ENCODE measurements around the gene NDUFAB1. TPM values are rescaled to one million over a fixed set of nuclear protein-coding genes. Genes with fewer than 3 reads are reported as not detected.
"Not testable (repeated sequence)": the region's sequence is repeated elsewhere in the genome, so short reads cannot be mapped to it uniquely, and the experiment has no call there.

NDUFAB1 gene
- total RNA-seq, 1 donor from 2014 or later: 76.0 TPM

GRCh38 chr16:23615805-23616204 lies 19.7 kb upstream of the NDUFAB1 start:
- Mint-ChIP-seq H3K27me3 (ENCODE audit: unreplicated experiment) (no peaks in the 10 kb centered on the region), H3K4me1 (ENCODE audit: low read depth, unreplicated experiment) (no peaks in the 10 kb centered on the region), H3K27ac (ENCODE audit: unreplicated experiment) (no peak overlapping the region), H3K9me3 (ENCODE audit: unreplicated experiment) (no peaks in the 10 kb centered on the region), H3K36me3 (ENCODE audit: unreplicated experiment) (no peaks in the 10 kb centered on the region), H3K4me3 (ENCODE audit: unreplicated experiment) (no peak overlapping the region)
- TF ChIP-seq CTCF (IDR thresholded peaks at IDR 0.05; ENCODE audit: partially characterized antibody, unreplicated experiment): no peak
- no peak for DNase-seq

- Mint-ChIP-seq H3K4me1 (ENCODE audit: low read depth, unreplicated experiment) (no peaks in the 10 kb centered on the region), H3K4me3 (ENCODE audit: unreplicated experiment) (no peak overlapping the region), H3K27ac (ENCODE audit: unreplicated experiment) (no peak overlapping the region), H3K9me3 (ENCODE audit: unreplicated experiment) (no peaks in the 10 kb centered on the region), H3K27me3 (ENCODE audit: unreplicated experiment) (no peaks in the 10 kb centered on the region), H3K36me3 (ENCODE audit: unreplicated experiment) (no peaks in the 10 kb centered on the region)
- TF ChIP-seq CTCF (IDR thresholded peaks at IDR 0.05; ENCODE audit: partially characterized antibody, unreplicated experiment): no peak
- DNase-seq: no peak
These were observed 15.8 kb upstream of the NDUFAB1 start for GRCh38 chr16:23611936-23612335.

GRCh38 chr16:23610905-23611304 lies 14.8 kb upstream of the NDUFAB1 start:
- not testable (repeated sequence) for DNase-seq; H3K4me1 Mint-ChIP-seq (ENCODE audit: low read depth, unreplicated experiment); H3K9me3 Mint-ChIP-seq (ENCODE audit: unreplicated experiment); H3K27me3 Mint-ChIP-seq (ENCODE audit: unreplicated experiment); H3K4me3 Mint-ChIP-seq (ENCODE audit: unreplicated experiment); H3K36me3 Mint-ChIP-seq (ENCODE audit: unreplicated experiment); H3K27ac Mint-ChIP-seq (ENCODE audit: unreplicated experiment)

GRCh38 chr16:23609929-23610328 lies 13.8 kb upstream of the NDUFAB1 start:
- no peak for DNase-seq
- H3K4me3 Mint-ChIP-seq (ENCODE audit: unreplicated experiment): no peak overlapping the region
- H3K4me1 Mint-ChIP-seq (ENCODE audit: low read depth, unreplicated experiment): no peaks in the 10 kb centered on the region
- H3K36me3 Mint-ChIP-seq (ENCODE audit: unreplicated experiment): no peaks in the 10 kb centered on the region
- H3K27ac Mint-ChIP-seq (ENCODE audit: unreplicated experiment): no peak overlapping the region
- H3K9me3 Mint-ChIP-seq (ENCODE audit: unreplicated experiment): no peaks in the 10 kb centered on the region
- TF ChIP-seq CTCF (IDR thresholded peaks at IDR 0.05; ENCODE audit: partially characterized antibody, unreplicated experiment): no peak
- H3K27me3 Mint-ChIP-seq (ENCODE audit: unreplicated experiment): peaks cover 2% of the 10 kb centered on the region

GRCh38 chr16:23608194-23608593 lies 12.1 kb upstream of the NDUFAB1 start:
- H3K4me1 Mint-ChIP-seq (ENCODE audit: low read depth, unreplicated experiment): no peaks in the 10 kb centered on the region
- no peak overlapping the region for H3K27ac Mint-ChIP-seq (ENCODE audit: unreplicated experiment)
- DNase-seq: no peak
- no peaks in the 10 kb centered on the region for H3K36me3 Mint-ChIP-seq (ENCODE audit: unreplicated experiment)
- no peak overlapping the region for H3K4me3 Mint-ChIP-seq (ENCODE audit: unreplicated experiment)
- H3K27me3 Mint-ChIP-seq (ENCODE audit: unreplicated experiment): peaks cover 2% of the 10 kb centered on the region
- TF ChIP-seq CTCF (IDR thresholded peaks at IDR 0.05; ENCODE audit: partially characterized antibody, unreplicated experiment): no peak
- H3K9me3 Mint-ChIP-seq (ENCODE audit: unreplicated experiment): no peaks in the 10 kb centered on the region

GRCh38 chr16:23607726-23608125 lies 11.6 kb upstream of the NDUFAB1 start:
- Mint-ChIP-seq H3K4me3 (ENCODE audit: unreplicated experiment) (no peak overlapping the region), H3K36me3 (ENCODE audit: unreplicated experiment) (no peaks in the 10 kb centered on the region), H3K27me3 (ENCODE audit: unreplicated experiment) (peaks cover 2% of the 10 kb centered on the region), H3K9me3 (ENCODE audit: unreplicated experiment) (no peaks in the 10 kb centered on the region), H3K27ac (ENCODE audit: unreplicated experiment) (no peak overlapping the region), H3K4me1 (ENCODE audit: low read depth, unreplicated experiment) (no peaks in the 10 kb centered on the region)
- no peak for TF ChIP-seq CTCF (IDR thresholded peaks at IDR 0.05; ENCODE audit: partially characterized antibody, unreplicated experiment)
- no peak for DNase-seq
